ENCODE measurements around the gene MINK1.

MINK1 gene

GRCh38 chr17:4815043-4815675 lies 18.0 kb upstream of the MINK1 start:
- ChIA-PET CTCF (no interaction called here), POLR2A (interaction anchor here (1.0 kb wide), 1 partner anchor 8 kb away, joined by 3 read pairs; the partner anchor contains the start of gene PLD2)
- peak; percentile 30 for DNase-seq (ENCODE audit: extremely low spot score)
- TF ChIP-seq SUZ12 (IDR thresholded peaks at IDR 0.05) (no peak), PKNOX1 (IDR thresholded peaks at IDR 0.05) (no peak), L3MBTL2 (conservative IDR thresholded peaks at IDR 0.05) (no peak), BHLHE40 (IDR thresholded peaks at IDR 0.05; ENCODE audit: borderline replicate concordance) (no peak), CTBP1 (IDR thresholded peaks at IDR 0.05; ENCODE audit: borderline replicate concordance) (no peak), LEF1 (IDR thresholded peaks at IDR 0.05; ENCODE audit: borderline replicate concordance) (no peak), NFRKB (IDR thresholded peaks at IDR 0.05) (no peak), FOXM1 (IDR thresholded peaks at IDR 0.05; ENCODE audit: borderline replicate concordance) (no peak), SP1 (IDR thresholded peaks at IDR 0.05) (no peak), ARNT (IDR thresholded peaks at IDR 0.05) (no peak)

GRCh38 chr17:4816826-4817225 lies 16.3 kb upstream of the MINK1 start:
- no peak for DNase-seq (ENCODE audit: extremely low spot score)
- TF ChIP-seq FOXM1 (IDR thresholded peaks at IDR 0.05; ENCODE audit: borderline replicate concordance) (no peak), ELF4 (IDR thresholded peaks at IDR 0.05) (no peak), FOXK2 (IDR thresholded peaks at IDR 0.05) (no peak), CTBP1 (IDR thresholded peaks at IDR 0.05; ENCODE audit: borderline replicate concordance) (no peak), L3MBTL2 (conservative IDR thresholded peaks at IDR 0.05) (no peak), ARNT (IDR thresholded peaks at IDR 0.05) (no peak), TARDBP (IDR thresholded peaks at IDR 0.05) (no peak), SP1 (IDR thresholded peaks at IDR 0.05) (no peak), HDGF (IDR thresholded peaks at IDR 0.05; ENCODE audit: borderline replicate concordance) (no peak), PKNOX1 (IDR thresholded peaks at IDR 0.05) (no peak), FOXA1 (IDR thresholded peaks at IDR 0.05) (no peak), SUZ12 (IDR thresholded peaks at IDR 0.05) (no peak), LEF1 (IDR thresholded peaks at IDR 0.05; ENCODE audit: borderline replicate concordance) (no peak), ZNF384 (IDR thresholded peaks at IDR 0.05) (no peak), BHLHE40 (IDR thresholded peaks at IDR 0.05; ENCODE audit: borderline replicate concordance) (no peak)
- ChIA-PET POLR2A (interaction anchor here (1.1 kb wide), 1 partner anchor 20 kb away, joined by 3 read pairs; no protein-coding TSS in a partner anchor), CTCF (no interaction called here)

- POLR2A ChIA-PET = no interaction called here
- TF ChIP-seq PKNOX1 (IDR thresholded peaks at IDR 0.05) (no peak), ZNF384 (IDR thresholded peaks at IDR 0.05) (no peak), FOXK2 (IDR thresholded peaks at IDR 0.05) (no peak), LEF1 (IDR thresholded peaks at IDR 0.05; ENCODE audit: borderline replicate concordance) (no peak), ELF4 (IDR thresholded peaks at IDR 0.05) (no peak), ARNT (IDR thresholded peaks at IDR 0.05) (no peak), CTBP1 (IDR thresholded peaks at IDR 0.05; ENCODE audit: borderline replicate concordance) (no peak), HDGF (IDR thresholded peaks at IDR 0.05; ENCODE audit: borderline replicate concordance) (no peak), FOXA1 (IDR thresholded peaks at IDR 0.05) (no peak), NFRKB (IDR thresholded peaks at IDR 0.05) (no peak), SP1 (IDR thresholded peaks at IDR 0.05) (no peak), SUZ12 (IDR thresholded peaks at IDR 0.05) (no peak), BHLHE40 (IDR thresholded peaks at IDR 0.05; ENCODE audit: borderline replicate concordance) (no peak), FOXM1 (IDR thresholded peaks at IDR 0.05; ENCODE audit: borderline replicate concordance) (no peak)
- CTCF ChIA-PET = no interaction called here
- DNase-seq (ENCODE audit: extremely low spot score) = no peak
These were observed 14.9 kb upstream of the MINK1 start for GRCh38 chr17:4818276-4818675.

- no peak for DNase-seq (ENCODE audit: extremely low spot score)
- ChIA-PET POLR2A (interaction anchor here (1.3 to 1.5 kb wide), 2 partner anchors 16 to 27 kb away, joined by 5 read pairs; partner anchors contain the start of genes PLD2 and PSMB6), CTCF (no interaction called here)
- no peak for TF ChIP-seq ARNT (IDR thresholded peaks at IDR 0.05)
- TF ChIP-seq BHLHE40 (IDR thresholded peaks at IDR 0.05; ENCODE audit: borderline replicate concordance) = no peak
- no peak for TF ChIP-seq SP1 (IDR thresholded peaks at IDR 0.05)
- TF ChIP-seq TARDBP (IDR thresholded peaks at IDR 0.05) = no peak
- no peak for TF ChIP-seq HDGF (IDR thresholded peaks at IDR 0.05; ENCODE audit: borderline replicate concordance)
- no peak for TF ChIP-seq NFRKB (IDR thresholded peaks at IDR 0.05)
- no peak for TF ChIP-seq FOXM1 (IDR thresholded peaks at IDR 0.05; ENCODE audit: borderline replicate concordance)
- TF ChIP-seq L3MBTL2 (conservative IDR thresholded peaks at IDR 0.05) = no peak
- no peak for TF ChIP-seq ELF4 (IDR thresholded peaks at IDR 0.05)
- no peak for TF ChIP-seq CTBP1 (IDR thresholded peaks at IDR 0.05; ENCODE audit: borderline replicate concordance)
These were observed 10.3 kb upstream of the MINK1 start for GRCh38 chr17:4822835-4823234.

- ChIA-PET POLR2A (interaction anchor here (1.3 to 1.5 kb wide), 2 partner anchors 17 to 27 kb away, joined by 5 read pairs; partner anchors contain the start of genes PLD2 and PSMB6), CTCF (no interaction called here)
- TF ChIP-seq FOXK2 (IDR thresholded peaks at IDR 0.05) (no peak), TARDBP (IDR thresholded peaks at IDR 0.05) (no peak), ZNF384 (IDR thresholded peaks at IDR 0.05) (no peak), ARNT (IDR thresholded peaks at IDR 0.05) (no peak), FOXM1 (IDR thresholded peaks at IDR 0.05; ENCODE audit: borderline replicate concordance) (no peak), CTBP1 (IDR thresholded peaks at IDR 0.05; ENCODE audit: borderline replicate concordance) (no peak), LEF1 (IDR thresholded peaks at IDR 0.05; ENCODE audit: borderline replicate concordance) (no peak), HDGF (IDR thresholded peaks at IDR 0.05; ENCODE audit: borderline replicate concordance) (no peak), L3MBTL2 (conservative IDR thresholded peaks at IDR 0.05) (no peak), SP1 (IDR thresholded peaks at IDR 0.05) (no peak), FOXA1 (IDR thresholded peaks at IDR 0.05) (no peak), PKNOX1 (IDR thresholded peaks at IDR 0.05) (no peak), SUZ12 (IDR thresholded peaks at IDR 0.05) (no peak), BHLHE40 (IDR thresholded peaks at IDR 0.05; ENCODE audit: borderline replicate concordance) (no peak)
- no peak for DNase-seq (ENCODE audit: extremely low spot score)
These were observed 9.6 kb upstream of the MINK1 start for GRCh38 chr17:4823373-4824089.
